HG03025 (cell line): ENCODE data around the gene PCID2.

Experiments
- ATAC-seq: cut with Tn5 transposase; IDR thresholded peaks from one replicate; pipeline ENCODE4 v1.9.1; 2021; ENCODE audit warnings: mild to moderate bottlenecking, moderate library complexity; ENCODE audit not compliant: unreplicated experiment, low FRiP score

Gene PCID2

GRCh38 chr13:113220141-113220598 lies 11.7 kb upstream of the PCID2 start:
- no peak for ATAC-seq

GRCh38 chr13:113219256-113219940 lies 10.9 kb upstream of the PCID2 start:
- ATAC-seq, result no peak

- ATAC-seq, result no peak
Measured at GRCh38 chr13:113218586-113218985, 10.1 kb upstream of the PCID2 start.

GRCh38 chr13:113216254-113217048 lies 8.0 kb upstream of the PCID2 start:
- no peak for ATAC-seq

GRCh38 chr13:113211774-113212173 lies 3.3 kb upstream of the PCID2 start:
- no peak for ATAC-seq

- ATAC-seq, result no peak
Measured at GRCh38 chr13:113210833-113211232, 2.4 kb upstream of the PCID2 start.

- ATAC-seq, result peak; percentile 30
Measured at GRCh38 chr13:113209759-113210421, 1.4 kb upstream of the PCID2 start.

GRCh38 chr13:113209336-113209758 lies 878 bp upstream of the PCID2 start, which contains the start of gene CUL4A:
TSS of gene CUL4A (plus strand) at chr13:113209613. CDS start at chr13:113209628, 15 bp downstream.
- ATAC-seq, result peak; percentile 36

GRCh38 chr13:113207890-113208420 lies 514 bp downstream of the PCID2 start:
- ATAC-seq, result peak; percentile 4

- no peak for ATAC-seq
Measured at GRCh38 chr13:113207460-113207859, 1.0 kb downstream of the PCID2 start.

GRCh38 chr13:113205428-113205931 lies 3.0 kb downstream of the PCID2 start:
- ATAC-seq, result no peak

- no peak for ATAC-seq
Measured at GRCh38 chr13:113204378-113204734, 4.1 kb downstream of the PCID2 start.

- no peak for ATAC-seq
Measured at GRCh38 chr13:113203507-113204377, 4.7 kb downstream of the PCID2 start.

GRCh38 chr13:113202912-113203311 lies 5.6 kb downstream of the PCID2 start:
- no peak for ATAC-seq

- ATAC-seq, result no peak
Measured at GRCh38 chr13:113201815-113202214, 6.7 kb downstream of the PCID2 start.

GRCh38 chr13:113196970-113197737 lies 11.3 kb downstream of the PCID2 start:
- ATAC-seq, result no peak

GRCh38 chr13:113195360-113195759 lies 13.1 kb downstream of the PCID2 start:
- no peak for ATAC-seq

- no peak for ATAC-seq
Measured at GRCh38 chr13:113192902-113193301, 15.6 kb downstream of the PCID2 start.

GRCh38 chr13:113192279-113192678 lies 16.2 kb downstream of the PCID2 start:
- ATAC-seq, result no peak
